Pons (tissue), 1 donor: ENCODE measurements around the gene ENPP6.
"Not testable (repeated sequence)": the region's sequence is repeated elsewhere in the genome, so short reads cannot be mapped to it uniquely, and the experiment has no call there.

Experiments
- DNase-seq: peaks from one replicate; pipeline ENCODE4 v3.0.0-alpha.2; 2016; ENCODE audit warnings: low spot score

Gene ENPP6

GRCh38 chr4:184061582-184061981 lies 156.1 kb downstream of the ENPP6 start:
- no peak for DNase-seq

- DNase-seq = no peak
Measured at GRCh38 chr4:184059099-184059498, 158.6 kb downstream of the ENPP6 start.

- DNase-seq = no peak
Measured at GRCh38 chr4:184058026-184058425, 159.6 kb downstream of the ENPP6 start.

GRCh38 chr4:184056877-184057276 lies 160.8 kb downstream of the ENPP6 start:
- DNase-seq = no peak

- no peak for DNase-seq
Measured at GRCh38 chr4:184053434-184053833, 164.2 kb downstream of the ENPP6 start.

GRCh38 chr4:184052616-184053015 lies 165.1 kb downstream of the ENPP6 start:
- no peak for DNase-seq

- not testable (repeated sequence) for DNase-seq
Measured at GRCh38 chr4:184051262-184051661, 166.4 kb downstream of the ENPP6 start.

- no peak for DNase-seq
Measured at GRCh38 chr4:184046148-184046547, 171.5 kb downstream of the ENPP6 start.

- no peak for DNase-seq
Measured at GRCh38 chr4:184041156-184041555, 176.5 kb downstream of the ENPP6 start.

GRCh38 chr4:184039963-184040383 lies 177.7 kb downstream of the ENPP6 start:
- DNase-seq = no peak
